PC-9 (cell line): ENCODE measurements around the gene RPTOR. TPM values are rescaled to one million over a fixed set of nuclear protein-coding genes. Genes with fewer than 3 reads are reported as not detected.

Experiments used
- BruUV-seq: library from RNA; stranded (reverse); fragments of 400-500 nt; replicated peaks from 2 replicates; lab custom pipeline; 2021; lab: Mats Ljungman, UMichigan
- CTCF ChIA-PET: fragments of 300-600 bp; sonication (Branson Sonifier 250); formaldehyde crosslinking; loops from one replicate; lab custom pipeline; 2022; ENCODE audit warnings: antibody characterized with exemption; lab: Charles Lee
- POLR2A ChIA-PET: fragments of 300-600 bp; sonication (Branson Sonifier 250); formaldehyde crosslinking; loops from one replicate; lab custom pipeline; 2022; ENCODE audit warnings: antibody characterized with exemption; ENCODE audit not compliant: unreplicated experiment; lab: Charles Lee
- DNase-seq, 2 experiments: peaks; one replicate each; pipeline versions ENCODE4 v3.0.0 to v3.0.0-alpha.2; 2015 to 2022; ENCODE audit warnings: mixed read lengths in 1 of 2
- H2AFZ ChIP-seq: fragments of 200-600 bp; sonication (generic); 2 replicates; pipeline ENCODE4 v1.8.1; 2017; ENCODE audit warnings: antibody characterized with exemption
- H3F3A ChIP-seq: fragments of 200-600 bp; sonication (generic); 2 replicates; pipeline ENCODE4 v1.8.1; 2017; ENCODE audit warnings: antibody characterized with exemption, mild to moderate bottlenecking, low read depth; ENCODE audit not compliant: insufficient read depth
- H3K27ac ChIP-seq: fragments of 200-600 bp; sonication (generic); 2 replicates; pipeline ENCODE4 v1.6.1; 2016; ENCODE audit warnings: mixed run types
- H3K27me3 ChIP-seq: fragments of 200-600 bp; sonication (generic); 2 replicates; pipeline ENCODE4 v1.6.1; 2016; ENCODE audit warnings: low read depth, mixed run types; ENCODE audit not compliant: insufficient read depth
- H3K36me3 ChIP-seq: fragments of 200-600 bp; sonication (generic); 2 replicates; pipeline ENCODE4 v1.6.1; 2016; ENCODE audit warnings: low read depth, mixed run types
- H3K4me1 ChIP-seq: fragments of 200-600 bp; sonication (generic); replicated peaks from 2 replicates; pipeline ENCODE4 v1.6.1; 2016; ENCODE audit warnings: mixed run types; ENCODE audit not compliant: insufficient read depth
- H3K4me2 ChIP-seq: fragments of 200-600 bp; sonication (generic); 2 replicates; pipeline ENCODE4 v1.6.1; 2017; ENCODE audit warnings: mixed run types
- H3K4me3 ChIP-seq: fragments of 200-600 bp; sonication (generic); 2 replicates; pipeline ENCODE4 v1.6.1; 2016; ENCODE audit warnings: mixed run types
- H3K79me2 ChIP-seq: fragments of 200-600 bp; sonication (generic); 2 replicates; pipeline ENCODE4 v1.6.1; 2017; ENCODE audit warnings: low read depth, mixed run types
- H3K9me2 ChIP-seq: fragments of 200-600 bp; sonication (generic); 2 replicates; pipeline ENCODE4 v1.8.1; 2017; ENCODE audit warnings: mild to moderate bottlenecking; ENCODE audit not compliant: insufficient read depth
- H3K9me3 ChIP-seq: fragments of 200-600 bp; sonication (generic); 2 replicates; pipeline ENCODE4 v1.8.1; 2016; ENCODE audit warnings: low read depth; ENCODE audit not compliant: insufficient read depth
- H4K20me1 ChIP-seq: fragments of 200-600 bp; sonication (generic); 2 replicates; pipeline ENCODE4 v1.8.1; 2017; ENCODE audit not compliant: insufficient read depth
- EZH2 ChIP-seq: fragments of 200-600 bp; sonication (generic); IDR thresholded peaks from 2 replicates; pipeline ENCODE4 v1.8.0; 2017; ENCODE audit warnings: antibody characterized with exemption, low read depth
- intact Hi-C: fragments of 100-400 bp; cut with micrococcal nuclease; formaldehyde crosslinking; loops from one replicate; pipeline ENCODE4 v1.10.0; 2022; ENCODE audit not compliant: unreplicated experiment
- total RNA-seq: library from RNA; stranded (reverse); gene quantifications from 2 replicates; pipeline ENCODE4 v1.2.3, GENCODE V29; 2021
- TF ChIP-seq, protein P1 (sequence below): fragments of 200-600 bp; sonication (generic); conservative IDR thresholded peaks from 2 replicates; pipeline ENCODE4 v1.6.1; 2017; ENCODE audit warnings: mixed run types, antibody characterized with exemption, mild to moderate bottlenecking, moderate library complexity

RPTOR gene
- total RNA-seq, 1 experiment from 2014 or later: 50.8 TPM

GRCh38 chr17:80779961-80780380, 235.3 kb downstream of the RPTOR start:
- Histone ChIP-seq H4K20me1 (no peaks in the 10 kb centered on the region), H3K9me2 (no peaks in the 10 kb centered on the region), H3F3A (peaks cover 17% of the 10 kb centered on the region), H3K4me3 (no peak overlapping the region), H2AFZ (no peak overlapping the region), H3K4me2 (no peak overlapping the region), H3K27ac (no peak overlapping the region), H3K27me3 (no peaks in the 10 kb centered on the region), H3K4me1 (peaks cover 17% of the 10 kb centered on the region), H3K79me2 (no peaks in the 10 kb centered on the region), H3K36me3 (no peaks in the 10 kb centered on the region), H3K9me3 (no peaks in the 10 kb centered on the region)
- TF ChIP-seq, protein P1, sequence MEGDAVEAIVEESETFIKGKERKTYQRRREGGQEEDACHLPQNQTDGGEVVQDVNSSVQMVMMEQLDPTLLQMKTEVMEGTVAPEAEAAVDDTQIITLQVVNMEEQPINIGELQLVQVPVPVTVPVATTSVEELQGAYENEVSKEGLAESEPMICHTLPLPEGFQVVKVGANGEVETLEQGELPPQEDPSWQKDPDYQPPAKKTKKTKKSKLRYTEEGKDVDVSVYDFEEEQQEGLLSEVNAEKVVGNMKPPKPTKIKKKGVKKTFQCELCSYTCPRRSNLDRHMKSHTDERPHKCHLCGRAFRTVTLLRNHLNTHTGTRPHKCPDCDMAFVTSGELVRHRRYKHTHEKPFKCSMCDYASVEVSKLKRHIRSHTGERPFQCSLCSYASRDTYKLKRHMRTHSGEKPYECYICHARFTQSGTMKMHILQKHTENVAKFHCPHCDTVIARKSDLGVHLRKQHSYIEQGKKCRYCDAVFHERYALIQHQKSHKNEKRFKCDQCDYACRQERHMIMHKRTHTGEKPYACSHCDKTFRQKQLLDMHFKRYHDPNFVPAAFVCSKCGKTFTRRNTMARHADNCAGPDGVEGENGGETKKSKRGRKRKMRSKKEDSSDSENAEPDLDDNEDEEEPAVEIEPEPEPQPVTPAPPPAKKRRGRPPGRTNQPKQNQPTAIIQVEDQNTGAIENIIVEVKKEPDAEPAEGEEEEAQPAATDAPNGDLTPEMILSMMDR: no peak
- no peak for TF ChIP-seq EZH2
- DNase-seq: no peak
- ChIA-PET CTCF (no interaction called here), POLR2A (no interaction called here)
- intact Hi-C loops: no loop called here
- BruUV-seq: no TSS peak

DNA sequence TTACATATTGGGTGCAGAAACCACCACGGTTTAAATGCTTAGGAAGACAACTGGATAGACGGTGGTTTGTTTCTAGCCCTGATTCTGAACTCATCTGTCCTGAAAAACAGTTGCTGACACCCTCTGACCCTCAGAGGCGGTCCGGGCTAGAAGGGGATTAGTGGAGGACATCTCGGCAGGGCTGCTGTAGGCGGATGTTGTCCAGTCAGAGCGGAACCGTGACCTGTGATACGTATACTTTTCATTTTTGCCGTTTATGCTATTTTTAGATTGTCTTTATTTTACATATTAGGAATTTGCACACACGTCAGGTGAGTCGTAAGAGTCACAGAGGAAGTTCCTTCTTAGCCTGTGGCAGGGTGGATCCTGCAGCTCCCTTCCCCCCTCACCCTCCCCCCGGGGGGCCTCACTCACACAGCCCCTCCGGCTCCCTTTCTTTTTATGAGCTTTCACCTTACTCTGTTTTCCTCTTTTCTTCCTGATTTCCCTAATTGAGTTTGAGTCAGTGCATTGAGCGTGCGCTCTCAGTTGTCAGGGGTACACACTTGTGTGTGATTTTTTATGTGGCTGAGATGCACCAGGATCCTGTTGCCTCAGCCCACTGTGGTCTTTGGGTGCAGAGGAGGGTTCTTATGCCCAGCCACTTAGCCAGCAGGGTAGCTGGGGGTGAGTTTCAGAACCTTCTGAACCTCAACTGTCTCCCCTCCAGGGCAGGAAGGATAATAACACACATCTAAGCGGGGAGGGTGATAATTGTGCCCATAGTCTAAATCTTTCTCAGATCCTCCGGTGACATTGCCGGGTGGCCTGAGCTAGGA, 236.0 kb downstream of the RPTOR start:
- Histone ChIP-seq H3K27ac (no peak overlapping the region), H3K36me3 (no peaks in the 10 kb centered on the region), H3K4me1 (peaks cover 17% of the 10 kb centered on the region), H3K27me3 (no peaks in the 10 kb centered on the region), H3K9me2 (no peaks in the 10 kb centered on the region), H3F3A (peaks cover 17% of the 10 kb centered on the region), H4K20me1 (no peaks in the 10 kb centered on the region), H3K4me3 (no peak overlapping the region), H3K79me2 (no peaks in the 10 kb centered on the region), H3K9me3 (no peaks in the 10 kb centered on the region), H3K4me2 (no peak overlapping the region), H2AFZ (no peak overlapping the region)
- ChIA-PET POLR2A (no interaction called here), CTCF (no interaction called here)
- no peak for DNase-seq
- intact Hi-C loops: no loop called here
- TF ChIP-seq EZH2: no peak
- TF ChIP-seq, protein P1: no peak
- no TSS peak for BruUV-seq

DNA sequence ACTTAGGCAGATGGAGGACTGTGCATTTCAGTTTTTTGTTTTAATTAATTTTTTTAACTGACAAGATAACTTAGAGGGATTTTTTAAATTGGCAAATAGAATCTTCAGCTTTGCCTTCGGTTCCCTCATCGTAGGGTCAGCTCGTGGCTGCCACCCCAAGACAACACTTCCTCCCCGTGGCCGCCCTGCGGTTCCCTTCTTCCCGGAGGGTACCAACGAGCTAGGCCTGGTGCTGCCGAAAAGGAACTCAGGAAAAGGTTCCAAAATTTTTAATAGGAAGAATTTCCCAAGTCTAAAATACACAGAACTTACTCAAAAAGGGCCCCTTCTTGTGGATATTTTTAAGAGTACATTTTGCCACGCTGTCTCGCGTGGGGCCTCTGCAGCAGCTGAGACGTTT, 236.6 kb downstream of the RPTOR start:
- BruUV-seq: no TSS peak
- TF ChIP-seq, protein P1: no peak
- H3K79me2 ChIP-seq: no peaks in the 10 kb centered on the region
- H4K20me1 ChIP-seq: no peaks in the 10 kb centered on the region
- H3K27ac ChIP-seq: no peak overlapping the region
- H3K9me3 ChIP-seq: no peaks in the 10 kb centered on the region
- H3K9me2 ChIP-seq: no peaks in the 10 kb centered on the region
- H3K4me1 ChIP-seq: peaks cover 13% of the 10 kb centered on the region
- H2AFZ ChIP-seq: no peak overlapping the region
- POLR2A ChIA-PET: no interaction called here
- no peak overlapping the region for H3K4me3 ChIP-seq
- H3K36me3 ChIP-seq: no peaks in the 10 kb centered on the region
- CTCF ChIA-PET: no interaction called here
- H3K27me3 ChIP-seq: no peaks in the 10 kb centered on the region
- H3K4me2 ChIP-seq: no peak overlapping the region
- no peak for DNase-seq
- intact Hi-C loops: no loop called here
- peaks cover 12% of the 10 kb centered on the region for H3F3A ChIP-seq
